ENCODE data around the gene LYPD4. TPM values are rescaled to one million over a fixed set of nuclear protein-coding genes. Genes with fewer than 3 reads are reported as not detected.

Gene LYPD4, protein sequence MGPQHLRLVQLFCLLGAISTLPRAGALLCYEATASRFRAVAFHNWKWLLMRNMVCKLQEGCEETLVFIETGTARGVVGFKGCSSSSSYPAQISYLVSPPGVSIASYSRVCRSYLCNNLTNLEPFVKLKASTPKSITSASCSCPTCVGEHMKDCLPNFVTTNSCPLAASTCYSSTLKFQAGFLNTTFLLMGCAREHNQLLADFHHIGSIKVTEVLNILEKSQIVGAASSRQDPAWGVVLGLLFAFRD
- total RNA-seq: not detected in 2 replicates
- not detected for total RNA-seq (2013)
- not detected in 2 replicates for polyA plus RNA-seq
- not detected in 2 replicates for polyA minus RNA-seq

DNA sequence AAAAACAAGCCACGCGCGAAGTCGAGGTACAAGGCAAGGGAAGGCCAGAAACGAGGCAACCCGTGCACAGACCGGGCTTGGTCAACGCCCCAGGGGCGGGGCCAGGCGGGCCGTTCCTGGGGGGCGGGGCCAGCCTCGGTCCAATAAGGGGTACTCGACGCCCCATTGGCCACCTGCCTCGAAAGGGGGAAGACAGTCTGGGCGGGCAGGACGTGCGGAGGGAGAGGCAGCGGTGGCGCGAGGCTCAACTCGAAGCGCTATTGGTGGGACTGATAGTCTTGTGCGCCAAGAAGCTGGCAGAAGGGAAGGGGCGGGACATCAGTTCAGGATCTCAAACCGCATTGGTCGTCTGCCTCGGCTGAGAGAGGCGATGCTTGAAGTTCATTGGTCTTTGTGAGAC is at the start of gene LYPD4:
TSS of gene LYPD4 (minus strand) at position 83 of the 400 bp plus-strand sequence. CDS start 5,398 bp downstream, outside the sequence.
- no peak within 1 kb of the TSS for H3K4me3 Mint-ChIP-seq
- Histone ChIP-seq H3K4me3 (ENCODE audit: control extremely low read depth in 1 of 5, extremely low read depth in 1 of 5, insufficient read depth in 1 of 5, low read depth in 2 of 5, low read length in 4 of 5) (no peak within 1 kb of the TSS), H2AFZ (ENCODE audit: insufficient read depth, low read depth, low read length, poor library complexity, severe bottlenecking) (no peak within 1 kb of the TSS), H3K9me3 (ENCODE audit: control extremely low read depth in 1 of 3, control insufficient read depth in 2 of 3, insufficient read depth in 1 of 3, low read length in 2 of 3) (peaks cover 0 to 9% (median 0%) of the 10 kb centered on the region in 3 donors), H3K36me3 (replicated peaks in 1 of 2; ENCODE audit: control extremely low read depth in 1 of 2, control insufficient read depth in 1 of 2, extremely low read depth in 1 of 2, insufficient read depth in 2 of 2, low read length in 1 of 2) (no peaks in the 10 kb centered on the region), H3K4me2 (replicated peaks; ENCODE audit: low read depth, low read length, poor library complexity, severe bottlenecking) (no peak within 1 kb of the TSS), H3K27me3 (replicated peaks in 1 of 4; ENCODE audit: control extremely low read depth in 1 of 4, control insufficient read depth in 3 of 4, insufficient read depth in 4 of 4, low read length in 3 of 4) (peaks cover 0 to 1% (median 0%) of the 10 kb centered on the region in 4 experiments), H3K9ac (ENCODE audit: low read length) (no peak within 1 kb of the TSS), H3K4me1 (ENCODE audit: control insufficient read depth in 2 of 2, insufficient read depth in 2 of 2, low read length in 2 of 2) (no peaks in the 10 kb centered on the region), H3K27ac (ENCODE audit: low read length in 2 of 2) (no peak within 1 kb of the TSS), H3K79me2 (ENCODE audit: control insufficient read depth, insufficient read depth, low read length) (no peaks in the 10 kb centered on the region), H4K20me1 (ENCODE audit: control insufficient read depth, insufficient read depth, low read length, poor library complexity, severe bottlenecking) (no peaks in the 10 kb centered on the region)
- peak within 1 kb of the TSS; percentile 50 for H3K27ac Mint-ChIP-seq
- CTCF ChIA-PET: no interaction called here
- DNase-seq (no peak), ATAC-seq (ENCODE audit: low read depth) (no peak)
- H3K27me3 Mint-ChIP-seq: peaks cover 8% of the 10 kb centered on the region
- POLR2A ChIA-PET: no interaction called here
- no peaks in the 10 kb centered on the region for H3K9me3 Mint-ChIP-seq (ENCODE audit: insufficient read depth)
- H3K4me1 Mint-ChIP-seq: no peaks in the 10 kb centered on the region
- intact Hi-C loops (cut with micrococcal nuclease): no loop called here
- 88% methylated on average over 30 of the region's 30 CpGs for WGBS (ENCODE audit: insufficient coverage)
- no peak for TF ChIP-seq EZH2 (IDR thresholded peaks at IDR 0.05; ENCODE audit: borderline replicate concordance, insufficient read depth, low read depth, low read length, poor library complexity, severe bottlenecking)
- TF ChIP-seq, protein P1, sequence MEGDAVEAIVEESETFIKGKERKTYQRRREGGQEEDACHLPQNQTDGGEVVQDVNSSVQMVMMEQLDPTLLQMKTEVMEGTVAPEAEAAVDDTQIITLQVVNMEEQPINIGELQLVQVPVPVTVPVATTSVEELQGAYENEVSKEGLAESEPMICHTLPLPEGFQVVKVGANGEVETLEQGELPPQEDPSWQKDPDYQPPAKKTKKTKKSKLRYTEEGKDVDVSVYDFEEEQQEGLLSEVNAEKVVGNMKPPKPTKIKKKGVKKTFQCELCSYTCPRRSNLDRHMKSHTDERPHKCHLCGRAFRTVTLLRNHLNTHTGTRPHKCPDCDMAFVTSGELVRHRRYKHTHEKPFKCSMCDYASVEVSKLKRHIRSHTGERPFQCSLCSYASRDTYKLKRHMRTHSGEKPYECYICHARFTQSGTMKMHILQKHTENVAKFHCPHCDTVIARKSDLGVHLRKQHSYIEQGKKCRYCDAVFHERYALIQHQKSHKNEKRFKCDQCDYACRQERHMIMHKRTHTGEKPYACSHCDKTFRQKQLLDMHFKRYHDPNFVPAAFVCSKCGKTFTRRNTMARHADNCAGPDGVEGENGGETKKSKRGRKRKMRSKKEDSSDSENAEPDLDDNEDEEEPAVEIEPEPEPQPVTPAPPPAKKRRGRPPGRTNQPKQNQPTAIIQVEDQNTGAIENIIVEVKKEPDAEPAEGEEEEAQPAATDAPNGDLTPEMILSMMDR (IDR thresholded peaks at IDR 0.05): no peak

DNA sequence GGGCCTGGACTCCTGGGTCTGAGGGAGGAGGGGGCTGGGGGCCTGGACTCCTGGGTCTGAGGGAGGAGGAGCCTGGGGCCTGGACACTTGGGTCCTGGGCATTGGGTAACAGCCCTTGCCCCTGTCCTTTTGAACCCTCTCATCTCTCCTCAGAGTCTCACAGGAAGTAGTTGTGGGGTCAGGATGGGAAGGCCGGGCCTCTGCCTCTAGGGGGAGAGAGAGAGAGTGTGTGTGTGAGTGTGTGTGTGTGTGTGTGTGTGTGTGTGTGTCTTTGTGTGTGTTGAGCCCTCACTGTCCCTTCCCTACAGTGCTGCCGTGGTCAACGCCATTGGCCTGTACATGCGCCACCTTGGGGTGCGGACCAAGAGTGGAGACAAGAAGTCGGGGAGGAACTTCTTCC is 49.4 kb upstream of the LYPD4 start:
- Histone ChIP-seq H3K4me2 (replicated peaks; ENCODE audit: low read depth, low read length, poor library complexity, severe bottlenecking) (no peak overlapping the region), H4K20me1 (ENCODE audit: control insufficient read depth, insufficient read depth, low read length, poor library complexity, severe bottlenecking) (peaks cover 91% of the 10 kb centered on the region), H3K4me3 (ENCODE audit: control extremely low read depth in 1 of 5, extremely low read depth in 1 of 5, insufficient read depth in 1 of 5, low read depth in 2 of 5, low read length in 4 of 5) (no peak overlapping the region), H3K9ac (ENCODE audit: low read length) (no peak overlapping the region), H3K36me3 (replicated peaks in 1 of 2; ENCODE audit: control extremely low read depth in 1 of 2, control insufficient read depth in 1 of 2, extremely low read depth in 1 of 2, insufficient read depth in 2 of 2, low read length in 1 of 2) (peaks cover 4 to 79% of the 10 kb centered on the region in 2 experiments), H3K27ac (ENCODE audit: low read length in 2 of 2) (peak overlapping the region in 1 of 2 donors; percentile 19), H3K9me3 (ENCODE audit: control extremely low read depth in 1 of 3, control insufficient read depth in 2 of 3, insufficient read depth in 1 of 3, low read length in 2 of 3) (no peaks in the 10 kb centered on the region), H3K4me1 (ENCODE audit: control insufficient read depth in 2 of 2, insufficient read depth in 2 of 2, low read length in 2 of 2) (peaks cover 0 to 25% of the 10 kb centered on the region in 2 donors), H2AFZ (ENCODE audit: insufficient read depth, low read depth, low read length, poor library complexity, severe bottlenecking) (no peak overlapping the region), H3K27me3 (replicated peaks in 1 of 4; ENCODE audit: control extremely low read depth in 1 of 4, control insufficient read depth in 3 of 4, insufficient read depth in 4 of 4, low read length in 3 of 4) (no peaks in the 10 kb centered on the region), H3K79me2 (ENCODE audit: control insufficient read depth, insufficient read depth, low read length) (peaks cover 63% of the 10 kb centered on the region)
- DNase-seq: no peak
- peak overlapping the region; percentile 53 for H3K27ac Mint-ChIP-seq
- no peaks in the 10 kb centered on the region for H3K9me3 Mint-ChIP-seq (ENCODE audit: insufficient read depth)
- TF ChIP-seq, protein P1 (IDR thresholded peaks at IDR 0.05): no peak
- no peak for TF ChIP-seq EZH2 (IDR thresholded peaks at IDR 0.05; ENCODE audit: borderline replicate concordance, insufficient read depth, low read depth, low read length, poor library complexity, severe bottlenecking)
- no peak overlapping the region for H3K4me3 Mint-ChIP-seq
- no peaks in the 10 kb centered on the region for H3K27me3 Mint-ChIP-seq
- 77% methylated on average over 6 of the region's 6 CpGs for WGBS (ENCODE audit: insufficient coverage)
- CTCF ChIA-PET: no interaction called here
- POLR2A ChIA-PET: no interaction called here
- ATAC-seq (ENCODE audit: low read depth): no peak
- intact Hi-C loops (cut with micrococcal nuclease): no loop called here
- peaks cover 19% of the 10 kb centered on the region for H3K4me1 Mint-ChIP-seq
